ENCODE measurements around the gene ZNF649. TPM values are rescaled to one million over a fixed set of nuclear protein-coding genes. Genes with fewer than 3 reads are reported as not detected.
"Not testable (repeated sequence)": the region's sequence is repeated elsewhere in the genome, so short reads cannot be mapped to it uniquely, and the experiment has no call there.

ZNF649 gene
- total RNA-seq, 2 donors from 2014 or later = 4.0 to 5.7 TPM

DNA sequence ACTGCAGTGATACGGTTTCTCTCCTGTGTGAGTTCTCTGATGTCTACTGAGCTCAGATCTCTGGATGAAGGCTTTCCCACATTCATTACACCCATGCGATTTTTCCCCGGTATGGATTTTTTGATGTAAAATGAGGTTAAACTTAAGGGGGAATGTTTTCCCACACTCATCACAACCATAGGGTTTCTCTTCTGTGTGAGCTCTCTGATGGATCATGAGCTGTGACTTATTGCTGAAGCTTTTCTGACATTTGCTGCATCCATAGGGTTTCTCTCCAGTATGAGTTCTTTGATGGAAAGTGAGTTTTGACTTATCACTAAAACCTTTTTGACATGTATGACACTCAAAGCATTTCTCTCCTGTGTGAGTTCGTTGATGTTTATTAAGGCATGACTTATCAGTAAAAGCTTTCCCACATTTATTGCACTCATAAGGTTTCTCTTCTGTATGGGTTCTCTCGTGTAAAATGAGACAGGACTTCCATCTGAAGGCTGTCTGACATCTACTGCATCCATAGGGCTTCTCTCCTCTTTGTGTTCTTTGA, 10.6 kb upstream of the ZNF649 start:
- ATAC-seq = no peak
- Histone ChIP-seq H3K27ac (no peak overlapping the region), H3K9me3 (peaks cover 0 to 54% (median 7%) of the 10 kb centered on the region in 3 donors), H3K27me3 (no peaks in the 10 kb centered on the region), H3K4me1 (no peaks in the 10 kb centered on the region), H3K4me3 (no peak overlapping the region), H3K36me3 (replicated peaks in 1 of 2; ENCODE audit: insufficient read depth in 1 of 2, low read depth in 2 of 2) (no peaks in the 10 kb centered on the region)
- 64 to 70% methylated on average over 5 of the region's 5 CpGs for WGBS, 2 donors
- intact Hi-C loops (cut with DNase I) = no loop called here
- DNase-seq = no peak
- TF ChIP-seq CTCF (IDR thresholded peaks at IDR 0.05) (no peak), POLR2A (IDR thresholded peaks at IDR 0.05) (no peak)

DNA sequence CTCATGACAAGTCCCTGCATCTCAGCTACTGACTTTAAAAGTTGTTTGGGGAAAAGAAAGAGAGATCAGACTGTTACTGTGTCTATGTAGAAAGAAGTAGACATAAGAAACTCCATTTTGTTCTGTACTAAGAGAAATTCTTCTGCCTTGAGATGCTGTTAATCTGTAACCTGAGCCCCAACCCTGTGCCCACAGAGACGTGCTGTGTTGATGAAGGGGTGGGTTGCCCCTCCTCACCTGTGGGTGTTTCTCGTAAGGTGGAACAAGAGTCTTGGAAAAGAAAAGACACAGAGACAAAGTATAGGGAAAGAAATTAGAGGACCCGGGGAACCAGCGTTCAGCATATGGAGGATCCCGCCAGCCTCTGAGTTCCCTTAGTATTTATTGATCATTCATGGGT, 3.2 kb upstream of the ZNF649 start:
- DNase-seq; H3K9me3 ChIP-seq; H3K27ac ChIP-seq; H3K36me3 ChIP-seq (replicated peaks in 1 of 2; ENCODE audit: insufficient read depth in 1 of 2, low read depth in 2 of 2); H3K27me3 ChIP-seq; H3K4me3 ChIP-seq; intact Hi-C loops (cut with DNase I); ATAC-seq: not testable (repeated sequence)
- peaks cover 11% of the 10 kb centered on the region for H3K4me1 ChIP-seq
- WGBS, 2 donors = 16 to 19% methylated on average over 5 of the region's 5 CpGs

DNA sequence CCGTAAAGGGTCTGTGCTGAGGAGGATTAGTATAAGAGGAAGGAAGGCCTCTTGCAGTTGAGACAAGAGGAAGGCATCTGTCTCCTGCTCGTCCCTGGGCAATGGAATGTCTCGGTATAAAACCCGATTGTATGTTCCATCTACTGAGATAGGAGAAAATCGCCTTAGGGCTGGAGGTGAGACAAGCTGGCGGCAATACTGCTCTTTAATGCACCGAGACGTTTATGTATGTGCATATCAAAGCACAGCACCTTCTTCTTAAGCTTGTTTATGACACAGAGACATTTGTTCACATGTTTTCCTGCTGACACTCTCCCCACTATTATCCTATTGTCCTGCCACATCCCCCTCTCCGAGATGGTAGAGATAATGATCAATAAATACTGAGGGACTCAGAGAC, 1.3 kb upstream of the ZNF649 start:
- H3K4me3 ChIP-seq; DNase-seq; H3K27ac ChIP-seq; intact Hi-C loops (cut with DNase I); ATAC-seq; H3K36me3 ChIP-seq (replicated peaks in 1 of 2; ENCODE audit: insufficient read depth in 1 of 2, low read depth in 2 of 2); H3K9me3 ChIP-seq; H3K27me3 ChIP-seq: not testable (repeated sequence)
- WGBS, 2 donors = 34 to 39% methylated on average over 9 of the region's 9 CpGs
- peaks cover 11% of the 10 kb centered on the region for H3K4me1 ChIP-seq

DNA sequence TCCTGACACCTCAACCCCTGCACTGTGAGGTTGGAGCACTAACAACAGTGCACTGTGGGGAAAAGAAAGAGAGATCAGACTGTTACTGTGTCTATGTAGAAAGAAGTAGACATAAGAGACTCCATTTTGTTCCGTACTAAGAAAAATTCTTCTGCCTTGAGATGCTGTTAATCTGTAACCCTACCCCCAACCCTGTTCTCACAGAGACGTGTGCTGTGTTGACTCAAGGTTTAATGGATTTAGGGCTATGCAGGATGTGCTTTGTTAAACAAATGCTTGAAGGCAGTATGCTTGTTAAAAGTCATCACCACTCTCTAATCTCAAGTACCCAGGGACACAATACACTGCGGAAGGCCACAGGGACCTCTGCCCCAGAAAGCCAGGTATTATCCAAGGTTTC, 822 bp upstream of the ZNF649 start:
- H3K27me3 ChIP-seq; DNase-seq; H3K36me3 ChIP-seq (replicated peaks in 1 of 2; ENCODE audit: insufficient read depth in 1 of 2, low read depth in 2 of 2); H3K4me3 ChIP-seq; H3K9me3 ChIP-seq; intact Hi-C loops (cut with DNase I); H3K27ac ChIP-seq; ATAC-seq: not testable (repeated sequence)
- H3K4me1 ChIP-seq = peaks cover 11% of the 10 kb centered on the region
- WGBS, 2 donors = 59 to 71% methylated on average over 3 of the region's 3 CpGs

- TF ChIP-seq POLR2A (IDR thresholded peaks at IDR 0.05) = no peak
- TF ChIP-seq CTCF (IDR thresholded peaks at IDR 0.05) = no peak
- Histone ChIP-seq H3K36me3 (replicated peaks in 1 of 2; ENCODE audit: insufficient read depth in 1 of 2, low read depth in 2 of 2) (no peaks in the 10 kb centered on the region), H3K27ac (no peak overlapping the region), H3K9me3 (peaks cover 0 to 12% (median 0%) of the 10 kb centered on the region in 3 donors), H3K4me3 (no peak overlapping the region), H3K4me1 (peaks cover 11% of the 10 kb centered on the region), H3K27me3 (no peaks in the 10 kb centered on the region)
- DNase-seq (no peak), ATAC-seq (no peak)
- intact Hi-C loops (cut with DNase I) = no loop called here
- 34 to 41% methylated on average over 3 of the region's 3 CpGs for WGBS, 2 donors
These were observed 389 bp upstream of the ZNF649 start for GRCh38 chr19:51905206-51905605.

DNA sequence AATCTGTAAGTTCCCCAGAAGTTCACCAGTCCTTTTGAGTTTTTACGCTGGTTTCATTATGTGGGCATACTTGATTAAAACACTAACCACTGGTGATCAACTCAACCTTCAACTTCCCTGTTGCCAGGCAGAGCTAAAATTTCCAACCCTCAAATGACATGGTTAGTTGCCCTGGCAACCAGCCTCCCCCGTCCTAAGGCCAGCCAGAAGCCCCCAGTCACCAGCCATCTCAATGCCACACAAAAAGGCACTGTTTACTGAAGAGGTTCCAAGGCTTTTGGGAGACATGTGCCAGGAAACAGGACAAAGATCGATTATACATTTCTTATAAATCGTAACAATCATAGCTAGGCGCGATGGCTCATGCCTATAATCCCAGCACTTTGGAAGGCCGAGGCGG, 1.6 kb downstream of the ZNF649 start:
- 77 to 90% methylated on average over 8 of the region's 8 CpGs for WGBS, 2 donors
- intact Hi-C loops (cut with DNase I) = no loop called here
- TF ChIP-seq POLR2A (IDR thresholded peaks at IDR 0.05) (no peak), CTCF (IDR thresholded peaks at IDR 0.05) (no peak)
- H3K4me1 ChIP-seq = peaks cover 11% of the 10 kb centered on the region
- no peak overlapping the region for H3K27ac ChIP-seq
- no peaks in the 10 kb centered on the region for H3K27me3 ChIP-seq
- DNase-seq = no peak
- peaks cover 0 to 24% (median 0%) of the 10 kb centered on the region in 3 donors for H3K9me3 ChIP-seq
- no peak overlapping the region for H3K4me3 ChIP-seq
- H3K36me3 ChIP-seq (replicated peaks in 1 of 2; ENCODE audit: insufficient read depth in 1 of 2, low read depth in 2 of 2) = peaks cover 3 to 18% of the 10 kb centered on the region in 2 donors
- ATAC-seq = no peak
